H9 (cell line): ENCODE measurements around the gene PLA2G4D. TPM values are rescaled to one million over a fixed set of nuclear protein-coding genes. Genes with fewer than 3 reads are reported as not detected.

Experiments
- DNase-seq: peaks from one replicate; pipeline ENCODE4 v3.0.0-alpha.2; 2017
- H2AFZ ChIP-seq: one replicate; pipeline ENCODE4 v1.6.1; 2013; ENCODE audit warnings: mild to moderate bottlenecking, low read length, control low read depth, moderate library complexity
- H2AK5ac ChIP-seq: 2 replicates; pipeline ENCODE4 v1.6.1; 2013; ENCODE audit warnings: low read length, control low read depth, mixed read lengths; ENCODE audit not compliant: insufficient read length
- H2BK120ac ChIP-seq: one replicate; pipeline ENCODE4 v1.6.1; 2013; ENCODE audit warnings: low read depth, mild to moderate bottlenecking, low read length, control low read depth, inconsistent platforms; ENCODE audit not compliant: poor library complexity, severe bottlenecking
- H2BK12ac ChIP-seq: 2 replicates; pipeline ENCODE4 v1.6.1; 2013; ENCODE audit warnings: low read length, control low read depth, mixed read lengths, low read depth; ENCODE audit not compliant: insufficient read length
- H2BK15ac ChIP-seq: 2 replicates; pipeline ENCODE4 v1.6.1; 2013; ENCODE audit warnings: low read depth, low read length, control low read depth
- H2BK20ac ChIP-seq: one replicate; pipeline ENCODE4 v1.6.1; 2013; ENCODE audit warnings: low read depth, mild to moderate bottlenecking, low read length, control low read depth, inconsistent platforms; ENCODE audit not compliant: poor library complexity, severe bottlenecking
- H2BK5ac ChIP-seq: 2 replicates; pipeline ENCODE4 v1.6.1; 2013; ENCODE audit warnings: low read length, control low read depth, mixed read lengths; ENCODE audit not compliant: insufficient read length
- H3K14ac ChIP-seq: 2 replicates; pipeline ENCODE4 v1.6.1; 2013; ENCODE audit warnings: low read length, control low read depth; ENCODE audit not compliant: insufficient read depth
- H3K18ac ChIP-seq: 2 replicates; pipeline ENCODE4 v1.6.1; 2013; ENCODE audit warnings: low read depth, mild to moderate bottlenecking, mixed read lengths, low read length, control low read depth; ENCODE audit not compliant: insufficient read length
- H3K23ac ChIP-seq: 2 replicates; pipeline ENCODE4 v1.6.1; 2013; ENCODE audit warnings: low read length, control low read depth, mixed read lengths, low read depth; ENCODE audit not compliant: insufficient read length
- H3K23me2 ChIP-seq: 2 replicates; pipeline ENCODE4 v1.6.1; 2013; ENCODE audit warnings: low read depth, mild to moderate bottlenecking, mixed read lengths, low read length, control low read depth; ENCODE audit not compliant: insufficient read length, poor library complexity, severe bottlenecking
- H3K27ac ChIP-seq: 2 replicates; pipeline ENCODE4 v1.5.1; 2013; ENCODE audit warnings: low read length, control low read depth, mixed read lengths, low read depth; ENCODE audit not compliant: insufficient read length
- H3K27me3 ChIP-seq: 2 replicates; pipeline ENCODE4 v1.6.1; 2013; ENCODE audit warnings: low read length, control low read depth, inconsistent platforms; ENCODE audit not compliant: insufficient read depth
- H3K4ac ChIP-seq: 2 replicates; pipeline ENCODE4 v1.6.1; 2013; ENCODE audit warnings: low read depth, mild to moderate bottlenecking, control low read depth, inconsistent platforms, low read length, moderate library complexity
- H3K4me1 ChIP-seq: 2 replicates; pipeline ENCODE4 v1.6.1; 2013; ENCODE audit warnings: low read length, control low read depth, inconsistent platforms; ENCODE audit not compliant: insufficient read depth
- H3K4me2 ChIP-seq: 2 replicates; pipeline ENCODE4 v1.6.1; 2013; ENCODE audit warnings: low read length, control low read depth, mixed read lengths; ENCODE audit not compliant: insufficient read length, insufficient read depth
- H3K56ac ChIP-seq: 2 replicates; pipeline ENCODE4 v1.6.1; 2013; ENCODE audit warnings: low read depth, mild to moderate bottlenecking, mixed read lengths, low read length, control low read depth; ENCODE audit not compliant: insufficient read length
- H3K79me1 ChIP-seq: 2 replicates; pipeline ENCODE4 v1.6.1; 2013; ENCODE audit warnings: low read depth, mild to moderate bottlenecking, moderate library complexity, low read length, control low read depth, inconsistent platforms; ENCODE audit not compliant: insufficient read depth, poor library complexity, severe bottlenecking
- H3K79me2 ChIP-seq: 2 replicates; pipeline ENCODE4 v1.6.1; 2013; ENCODE audit warnings: low read length, control low read depth, inconsistent platforms; ENCODE audit not compliant: insufficient read depth
- H3K9ac ChIP-seq: 2 replicates; pipeline ENCODE4 v1.6.1; 2013; ENCODE audit warnings: low read length, control low read depth, mixed read lengths; ENCODE audit not compliant: insufficient read length; ENCODE audit errors: extremely low read depth
- H3K9me3 ChIP-seq: one replicate; pipeline ENCODE4 v1.6.1; 2013; ENCODE audit warnings: low read depth, low read length, inconsistent platforms; ENCODE audit not compliant: control insufficient read depth
- H3T11ph ChIP-seq: one replicate; pipeline ENCODE4 v1.6.1; 2013; ENCODE audit warnings: mild to moderate bottlenecking, low read length, control low read depth, inconsistent platforms
- H4K20me1 ChIP-seq: one replicate; pipeline ENCODE4 v1.6.1; 2013; ENCODE audit not compliant: control insufficient read depth, insufficient read length, insufficient read depth
- H4K5ac ChIP-seq: 2 replicates; pipeline ENCODE4 v1.6.1; 2013; ENCODE audit warnings: low read depth, mild to moderate bottlenecking, mixed read lengths, low read length, control low read depth; ENCODE audit not compliant: insufficient read length
- H4K8ac ChIP-seq: replicated peaks from 2 replicates; pipeline ENCODE4 v1.6.1; 2013; ENCODE audit warnings: low read length, control low read depth, mixed read lengths, low read depth; ENCODE audit not compliant: insufficient read length
- H4K91ac ChIP-seq: 2 replicates; pipeline ENCODE4 v1.6.1; 2013; ENCODE audit warnings: low read depth, mild to moderate bottlenecking, moderate library complexity, mixed read lengths, low read length, control low read depth; ENCODE audit not compliant: insufficient read length
- H3K27ac Mint-ChIP-seq, 3 experiments: 2 replicates in 2 of 3; 3 replicates in 1 of 3; pipeline ENCODE4 v1.8.0; 2020 to 2021; ENCODE audit warnings: mixed read lengths in 3 of 3, mild to moderate bottlenecking in 1 of 3, moderate library complexity in 1 of 3
- H3K27me3 Mint-ChIP-seq: 2 replicates; pipeline ENCODE4 v1.8.0; 2021; ENCODE audit warnings: low read depth, mild to moderate bottlenecking, moderate library complexity, mixed read lengths
- H3K36me3 Mint-ChIP-seq, 3 experiments: 2 replicates in 2 of 3; 3 replicates in 1 of 3; pipeline ENCODE4 v1.8.0; 2020 to 2021; ENCODE audit warnings: low read depth in 3 of 3, mixed read lengths in 3 of 3; ENCODE audit not compliant: insufficient read depth in 1 of 3
- H3K4me1 Mint-ChIP-seq, 2 experiments: 2 replicates each; pipeline ENCODE4 v1.8.0; 2020; ENCODE audit warnings: mixed read lengths in 2 of 2
- H3K4me3 Mint-ChIP-seq, 2 experiments: 2 replicates in 1 of 2; 3 replicates in 1 of 2; pipeline ENCODE4 v1.8.0; 2020 to 2021; ENCODE audit warnings: mild to moderate bottlenecking in 2 of 2, mixed read lengths in 2 of 2, moderate library complexity in 1 of 2
- H3K9me3 Mint-ChIP-seq, 2 experiments: 2 replicates in 1 of 2; 3 replicates in 1 of 2; pipeline ENCODE4 v1.8.0; 2020; ENCODE audit warnings: mild to moderate bottlenecking in 2 of 2, mixed read lengths in 2 of 2, moderate library complexity in 1 of 2
- CTCF ChIP-seq: fragments of 200-600 bp; sonication (generic); conservative IDR thresholded peaks from 3 replicates; pipeline ENCODE4 v1.8.0; 2021; ENCODE audit warnings: antibody characterized with exemption, mild to moderate bottlenecking
- WGBS: extraction: QIAGEN DNeasy Blood & Tissue Kit; methylation state at CpG from one replicate; pipeline ENCODE4 v1.1.7; 2013; ENCODE audit warnings: missing lambda C conversion rate, low lambda C conversion rate, mixed read lengths; ENCODE audit not compliant: insufficient read length; ENCODE audit errors: extremely low coverage; 5-methylcytosine and 5-hydroxymethylcytosine counted together
- total RNA-seq: library from RNA; stranded (reverse); gene quantifications from 2 replicates; pipeline ENCODE4 v1.2.1, GENCODE V29; 2021

Gene PLA2G4D
- total RNA-seq, 1 experiment from 2014 or later: 0.33 TPM

DNA sequence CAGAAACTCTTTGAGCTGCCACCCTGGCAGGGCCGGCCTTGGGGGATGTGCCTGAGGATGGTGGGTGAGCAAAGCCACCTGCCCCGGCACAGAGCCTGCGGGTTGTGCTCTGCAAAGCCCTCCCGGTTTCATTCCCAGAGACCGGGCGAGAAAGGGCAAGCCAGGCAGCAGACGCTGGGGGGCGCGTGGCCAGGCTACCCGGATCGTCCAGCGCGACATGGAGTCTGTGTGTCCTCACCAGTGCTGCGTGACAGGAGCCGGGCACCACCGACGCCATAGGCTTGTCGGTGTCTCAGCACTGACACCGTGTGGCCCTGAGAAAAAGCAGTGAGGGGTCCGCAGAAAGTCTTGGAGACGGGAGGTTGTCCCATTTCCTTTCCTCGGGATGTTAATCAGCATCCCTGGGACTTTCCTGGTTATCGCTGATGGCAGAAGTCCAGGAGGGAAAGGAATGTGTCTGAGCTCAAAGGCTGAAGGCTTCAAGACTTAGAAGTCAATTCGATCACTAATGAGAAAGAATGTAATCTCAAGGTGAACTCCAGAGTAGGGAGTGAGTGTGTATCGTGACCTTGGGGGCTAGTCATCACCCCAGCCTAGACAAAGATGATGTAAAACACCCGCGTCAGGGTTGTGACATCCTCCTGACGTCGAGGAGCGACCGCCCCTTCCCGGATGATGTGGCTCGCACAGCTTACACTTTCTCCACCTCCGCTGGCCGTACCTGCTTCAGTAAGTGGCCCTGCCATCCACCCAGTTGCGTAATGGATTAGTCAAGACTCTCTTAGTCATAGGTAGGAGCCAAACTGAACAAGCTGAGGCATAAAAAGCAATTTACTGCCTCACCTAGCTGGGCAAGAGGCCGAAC is 37.2 kb downstream of the PLA2G4D start:
- H3K14ac ChIP-seq: no peak overlapping the region
- H4K5ac ChIP-seq: no peak overlapping the region
- no peak overlapping the region for H3K27ac ChIP-seq
- H3K4me1 ChIP-seq: no peaks in the 10 kb centered on the region
- H2BK12ac ChIP-seq: no peak overlapping the region
- H2AK5ac ChIP-seq: no peak overlapping the region
- H3K79me2 ChIP-seq: no peaks in the 10 kb centered on the region
- H2BK20ac ChIP-seq: no peak overlapping the region
- peak; percentile 83 for TF ChIP-seq CTCF
- no peak overlapping the region for H4K91ac ChIP-seq
- H2BK120ac ChIP-seq: no peak overlapping the region
- no peak overlapping the region for H2BK5ac ChIP-seq
- H2AFZ ChIP-seq: no peak overlapping the region
- Mint-ChIP-seq H3K27me3 (peaks cover 19% of the 10 kb centered on the region), H3K27ac (peak overlapping the region in 2 of 3 experiments; percentile 63 to 79; a peak in 2 of 7 replicates), H3K4me1 (peaks cover 4 to 12% of the 10 kb centered on the region in 2 experiments), H3K9me3 (no peaks in the 10 kb centered on the region; a peak in 2 of 5 replicates), H3K36me3 (no peaks in the 10 kb centered on the region), H3K4me3 (peak overlapping the region; percentile 38 to 57; a peak in 3 of 5 replicates)
- H3K27me3 ChIP-seq: no peaks in the 10 kb centered on the region
- no peak overlapping the region for H3K18ac ChIP-seq
- H3K4me2 ChIP-seq: peak overlapping the region; percentile 7
- no peak overlapping the region for H3T11ph ChIP-seq
- H3K4ac ChIP-seq: no peak overlapping the region
- H3K9me3 ChIP-seq: no peaks in the 10 kb centered on the region
- no CpG with 5 or more reads among the region's 37 CpGs for WGBS
- H3K79me1 ChIP-seq: no peaks in the 10 kb centered on the region
- H3K23me2 ChIP-seq: peaks cover 3% of the 10 kb centered on the region
- no peak overlapping the region for H3K23ac ChIP-seq
- H3K9ac ChIP-seq: no peak overlapping the region
- H2BK15ac ChIP-seq: no peak overlapping the region
- DNase-seq: peak; percentile 95
- H4K8ac ChIP-seq: no peak overlapping the region
- no peaks in the 10 kb centered on the region for H4K20me1 ChIP-seq
- no peak overlapping the region for H3K56ac ChIP-seq
